Nephron progenitor cell (in vitro differentiated cells): Measurements from ENCODE around the gene AMMECR1.

ENCODE experiments used
- DNase-seq: peaks from one replicate; pipeline ENCODE4 v3.0.0; 2021
- H3K27ac Mint-ChIP-seq: 2 replicates; pipeline ENCODE4 v1.8.0; 2021; ENCODE audit warnings: mild to moderate bottlenecking, moderate library complexity, mixed read lengths
- H3K27me3 Mint-ChIP-seq: 2 replicates; pipeline ENCODE4 v1.8.0; 2021; ENCODE audit warnings: mild to moderate bottlenecking, low read depth, mixed read lengths; ENCODE audit not compliant: poor library complexity
- H3K36me3 Mint-ChIP-seq: 2 replicates; pipeline ENCODE4 v1.8.0; 2021; ENCODE audit warnings: low read depth, mixed read lengths
- H3K4me1 Mint-ChIP-seq: 2 replicates; pipeline ENCODE4 v1.8.0; 2021; ENCODE audit warnings: mixed read lengths
- H3K4me3 Mint-ChIP-seq: 2 replicates; pipeline ENCODE4 v1.8.0; 2021; ENCODE audit warnings: mild to moderate bottlenecking, moderate library complexity, mixed read lengths
- H3K9me3 Mint-ChIP-seq: 2 replicates; pipeline ENCODE4 v1.8.0; 2021; ENCODE audit warnings: mild to moderate bottlenecking, moderate library complexity, mixed read lengths
- CTCF ChIP-seq: fragments of 200-600 bp; sonication (generic); IDR thresholded peaks from 2 replicates; pipeline ENCODE4 v1.5.0; 2021; ENCODE audit warnings: antibody characterized with exemption

AMMECR1 gene

GRCh38 chrX:110316351-110317060 lies 1.4 kb downstream of the AMMECR1 start:
- peak; percentile 2 for DNase-seq

GRCh38 chrX:110315551-110315950 lies 2.3 kb downstream of the AMMECR1 start:
- no peak for DNase-seq
- Mint-ChIP-seq H3K4me1 (peaks cover 40% of the 10 kb centered on the region), H3K4me3 (peak overlapping the region; percentile 93), H3K36me3 (no peaks in the 10 kb centered on the region), H3K27ac (no peak overlapping the region), H3K9me3 (no peaks in the 10 kb centered on the region), H3K27me3 (peaks cover 24% of the 10 kb centered on the region)
- no peak for TF ChIP-seq CTCF

More at GRCh38 chrX:110316351-110317060, 1.4 kb downstream of the AMMECR1 start:
- Mint-ChIP-seq H3K4me1 (peaks cover 32% of the 10 kb centered on the region), H3K9me3 (no peaks in the 10 kb centered on the region), H3K4me3 (peak overlapping the region; percentile 93), H3K27me3 (peaks cover 29% of the 10 kb centered on the region), H3K27ac (peak overlapping the region; percentile 14), H3K36me3 (no peaks in the 10 kb centered on the region)
- no peak for TF ChIP-seq CTCF

- peaks cover 35% of the 10 kb centered on the region for H3K4me1 Mint-ChIP-seq
- no peaks in the 10 kb centered on the region for H3K27me3 Mint-ChIP-seq
- no peaks in the 10 kb centered on the region for H3K9me3 Mint-ChIP-seq
- no peaks in the 10 kb centered on the region for H3K36me3 Mint-ChIP-seq
- TF ChIP-seq CTCF: no peak
- H3K27ac Mint-ChIP-seq: no peak overlapping the region
- DNase-seq: no peak
- no peak overlapping the region for H3K4me3 Mint-ChIP-seq
These were observed 6.3 kb downstream of the AMMECR1 start for GRCh38 chrX:110311437-110312230.

GRCh38 chrX:110310896-110311295 lies 7.0 kb downstream of the AMMECR1 start:
- no peaks in the 10 kb centered on the region for H3K36me3 Mint-ChIP-seq
- no peak overlapping the region for H3K27ac Mint-ChIP-seq
- H3K4me1 Mint-ChIP-seq: peaks cover 28% of the 10 kb centered on the region
- DNase-seq: no peak
- no peak for TF ChIP-seq CTCF
- H3K27me3 Mint-ChIP-seq: no peaks in the 10 kb centered on the region
- H3K9me3 Mint-ChIP-seq: no peaks in the 10 kb centered on the region
- H3K4me3 Mint-ChIP-seq: no peak overlapping the region

- TF ChIP-seq CTCF: no peak
- no peaks in the 10 kb centered on the region for H3K36me3 Mint-ChIP-seq
- no peaks in the 10 kb centered on the region for H3K9me3 Mint-ChIP-seq
- no peaks in the 10 kb centered on the region for H3K27me3 Mint-ChIP-seq
- H3K27ac Mint-ChIP-seq: no peak overlapping the region
- no peak overlapping the region for H3K4me3 Mint-ChIP-seq
- no peak for DNase-seq
- peaks cover 21% of the 10 kb centered on the region for H3K4me1 Mint-ChIP-seq
These were observed 7.7 kb downstream of the AMMECR1 start for GRCh38 chrX:110310000-110310790.
